CD4-positive, alpha-beta memory T cell (primary cell): Measurements from ENCODE around the gene BTBD18. TPM values are rescaled to one million over a fixed set of nuclear protein-coding genes. Genes with fewer than 3 reads are reported as not detected.

Source experiments
- CTCF ChIA-PET: fragments of 350-600 bp; sonication (Branson Sonifier 250); formaldehyde crosslinking; loops from one replicate; lab custom pipeline; 2021; ENCODE audit warnings: inconsistent platforms; ENCODE audit not compliant: partially characterized antibody; lab: Charles Lee
- POLR2A ChIA-PET: fragments of 350-600 bp; sonication (Branson Sonifier 250); formaldehyde crosslinking; loops from one replicate; lab custom pipeline; 2021; ENCODE audit not compliant: partially characterized antibody; lab: Charles Lee
- DNase-seq, 5 donors: peaks; one replicate each; pipeline versions ENCODE4 v3.0.0 to v3.0.0-alpha.2; 2020 to 2022; ENCODE audit warnings: mixed read lengths in 1 of 5
- H3K27ac ChIP-seq: one replicate; pipeline ENCODE4 v1.7.0; 2013; ENCODE audit warnings: low read depth, low read length
- H3K27me3 ChIP-seq: 2 replicates; pipeline ENCODE4 v1.7.0; 2013; ENCODE audit warnings: mild to moderate bottlenecking, low read length, moderate library complexity; ENCODE audit not compliant: insufficient read depth
- H3K36me3 ChIP-seq: 2 replicates; pipeline ENCODE4 v1.7.0; 2013; ENCODE audit warnings: mild to moderate bottlenecking, low read length, moderate library complexity; ENCODE audit not compliant: insufficient read depth
- H3K4me1 ChIP-seq: 2 replicates; pipeline ENCODE4 v1.7.0; 2013; ENCODE audit warnings: mild to moderate bottlenecking, low read length, moderate library complexity; ENCODE audit not compliant: insufficient read depth
- H3K4me3 ChIP-seq, 2 donors: one replicate each; pipeline ENCODE4 v1.7.0; 2013; ENCODE audit warnings: low read length in 2 of 2, mild to moderate bottlenecking in 1 of 2
- H3K9me3 ChIP-seq, 2 donors: one replicate each; pipeline ENCODE4 v1.7.0; 2013; ENCODE audit warnings: low read length in 2 of 2, control low read depth in 1 of 2; ENCODE audit not compliant: control insufficient read depth in 1 of 2
- H3K27ac Mint-ChIP-seq, 7 donors: one replicate each; pipeline ENCODE4 v1.8.0; 2020 to 2021; ENCODE audit warnings: mixed read lengths in 7 of 7, mild to moderate bottlenecking in 6 of 7, inconsistent platforms in 3 of 7, moderate library complexity in 3 of 7
- H3K27me3 Mint-ChIP-seq, 2 donors: one replicate each; pipeline ENCODE4 v1.8.0; 2020 to 2021; ENCODE audit warnings: mixed read lengths in 2 of 2
- H3K36me3 Mint-ChIP-seq, 2 donors: one replicate each; pipeline ENCODE4 v1.8.0; 2020 to 2021; ENCODE audit warnings: mixed read lengths in 2 of 2, inconsistent platforms in 1 of 2, mild to moderate bottlenecking in 1 of 2
- H3K4me1 Mint-ChIP-seq, 4 donors: one replicate each; pipeline ENCODE4 v1.8.0; 2020 to 2021; ENCODE audit warnings: mixed read lengths in 4 of 4, mild to moderate bottlenecking in 1 of 4
- H3K4me3 Mint-ChIP-seq, 8 donors: one replicate each; pipeline ENCODE4 v1.8.0; 2020 to 2021; ENCODE audit warnings: mixed read lengths in 8 of 8, mild to moderate bottlenecking in 7 of 8, moderate library complexity in 6 of 8, inconsistent platforms in 3 of 8
- H3K9me3 Mint-ChIP-seq, 8 donors: one replicate each; pipeline ENCODE4 v1.8.0; 2020 to 2021; ENCODE audit warnings: mixed read lengths in 8 of 8, mild to moderate bottlenecking in 5 of 8, inconsistent platforms in 3 of 8, moderate library complexity in 1 of 8
- intact Hi-C: fragments of 100-400 bp; cut with micrococcal nuclease; formaldehyde crosslinking; loops from one replicate; pipeline ENCODE4 v1.15.1; 2023
- polyA plus RNA-seq, 2 donors: library from polyadenylated mRNA; unstranded; fragments of 300-500 nt; fragmentation: Illumina TruSeq; gene quantifications; one replicate each; pipeline ENCODE4 v1.2.3, GENCODE V29; 2021
- total RNA-seq, 2 experiments: library from RNA; stranded (reverse); gene quantifications; one replicate each; pipeline ENCODE4 v1.2.3, GENCODE V29; 2021

BTBD18 gene, protein sequence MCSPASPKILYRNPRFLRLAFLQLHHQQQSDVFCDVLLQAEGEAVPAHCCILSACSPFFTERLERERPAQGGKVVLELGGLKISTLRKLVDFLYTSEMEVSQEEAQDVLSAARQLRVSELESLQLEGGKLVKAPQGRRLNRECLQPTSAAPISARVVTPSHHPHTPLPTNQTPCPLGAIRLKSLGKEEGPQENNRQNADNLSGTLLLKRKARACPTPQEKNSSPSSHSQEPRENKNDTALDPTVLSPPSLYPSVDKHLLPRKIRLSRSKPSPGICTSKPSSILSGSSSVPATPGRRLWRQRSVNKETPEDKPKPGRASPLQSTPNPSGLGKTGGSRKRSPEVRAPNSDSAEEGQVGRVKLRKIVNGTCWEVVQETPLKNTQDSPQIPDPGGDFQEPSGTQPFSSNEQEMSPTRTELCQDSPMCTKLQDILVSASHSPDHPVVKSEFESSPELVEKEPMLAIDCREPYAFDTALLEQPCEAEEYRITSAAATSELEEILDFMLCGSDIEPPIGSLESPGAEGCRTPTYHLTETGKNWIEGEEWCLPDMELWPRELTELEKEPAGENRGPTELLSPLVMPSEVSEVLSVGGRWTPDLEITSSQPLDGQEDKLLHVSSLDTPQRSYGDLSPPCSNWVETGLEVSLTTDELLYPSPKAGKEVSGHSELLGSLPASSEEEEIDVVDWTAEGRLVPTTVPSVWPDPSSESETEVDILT
- total RNA-seq (not detected), polyA plus RNA-seq (under 1 TPM; 0.34 to 0.44 TPM)

DNA sequence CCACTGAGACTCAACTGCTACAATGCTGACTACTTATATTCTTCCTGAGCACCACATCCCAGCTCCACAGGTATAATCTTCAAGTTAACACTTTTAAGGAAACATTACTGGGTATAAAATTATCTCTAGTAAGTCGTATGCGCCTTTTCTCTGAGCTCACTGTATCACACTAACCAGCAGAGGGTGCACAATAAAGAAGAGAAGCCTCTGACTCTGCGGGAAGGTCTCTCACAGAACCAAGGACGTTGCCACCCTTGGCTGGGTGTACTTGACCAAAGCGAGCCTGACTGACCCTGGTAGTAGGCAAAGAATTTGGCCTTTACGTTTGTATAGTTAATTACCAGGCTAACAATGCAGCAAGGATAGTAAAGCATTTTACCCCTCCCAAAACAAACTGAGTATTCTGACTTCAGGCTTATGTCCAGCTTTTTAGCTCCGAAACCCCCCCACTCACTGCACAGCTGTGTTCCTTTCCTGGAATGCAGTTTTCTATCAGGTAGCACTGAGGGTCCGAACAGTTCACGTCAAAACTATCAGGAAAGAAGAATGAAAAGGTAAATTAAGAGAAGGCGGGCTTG, at the start of gene BTBD18:
Gene BTBD18 (minus strand): TSS at position 144 of the 578 bp plus-strand sequence. CDS start 631 bp downstream, outside the sequence.
- H3K27ac ChIP-seq, result no peak within 1 kb of the TSS
- H3K4me1 Mint-ChIP-seq, result peaks cover 0 to 10% (median 8%) of the 10 kb centered on the region in 4 donors
- no peak within 1 kb of the TSS for H3K4me3 ChIP-seq
- H3K4me1 ChIP-seq, result no peaks in the 10 kb centered on the region
- H3K27me3 Mint-ChIP-seq, result no peaks in the 10 kb centered on the region
- no peaks in the 10 kb centered on the region for H3K27me3 ChIP-seq
- POLR2A ChIA-PET, result interaction anchor here (0.6 to 1.7 kb wide), 4 partner anchors 10 to 49 kb away, joined by 3 to 14 read pairs (median 5); partner anchors contain the start of genes MED19, SELENOH and TMX2
- intact Hi-C loops, result loop anchor here (1.0 kb wide), 1 partner anchor 49 kb away; no protein-coding TSS in a partner anchor
- peaks cover 5 to 15% of the 10 kb centered on the region in 2 donors for H3K36me3 Mint-ChIP-seq
- CTCF ChIA-PET, result interaction anchor here (0.7 to 13.0 kb wide), 4 partner anchors 34 to 55 kb away, joined by 3 to 143 read pairs (median 4); no protein-coding TSS in a partner anchor
- H3K27ac Mint-ChIP-seq, result peak within 1 kb of the TSS in 2 of 7 donors; percentile 19 to 80
- DNase-seq, result peak in 2 of 5 donors; percentile 1 to 15
- H3K4me3 Mint-ChIP-seq, result no peak within 1 kb of the TSS
- H3K36me3 ChIP-seq, result no peaks in the 10 kb centered on the region
- no peaks in the 10 kb centered on the region for H3K9me3 ChIP-seq
- no peaks in the 10 kb centered on the region for H3K9me3 Mint-ChIP-seq

DNA sequence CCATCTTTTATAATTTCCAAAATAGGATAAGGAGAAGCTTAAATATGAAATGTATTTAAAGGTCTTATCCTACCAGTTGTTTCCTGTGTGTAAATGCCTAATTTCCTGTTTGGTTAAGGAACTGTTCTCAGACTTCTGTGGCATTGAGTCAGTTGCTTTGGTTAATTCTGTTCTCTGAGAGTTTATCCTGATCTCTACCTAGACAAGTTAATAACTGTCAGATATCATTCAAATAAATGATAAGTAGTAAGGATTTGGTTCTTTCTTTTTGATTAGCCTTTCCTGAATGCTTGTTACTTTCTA, 49.5 kb upstream of the BTBD18 start:
- Mint-ChIP-seq H3K4me1 (peaks cover 10 to 29% (median 21%) of the 10 kb centered on the region in 4 donors), H3K4me3 (no peak overlapping the region), H3K27me3 (no peaks in the 10 kb centered on the region), H3K27ac (peak overlapping the region; percentile 65 to 94 (median 89)), H3K9me3 (peaks cover 0 to 1% (median 0%) of the 10 kb centered on the region in 8 donors), H3K36me3 (peaks cover 20 to 28% of the 10 kb centered on the region in 2 donors)
- CTCF ChIA-PET, result interaction anchor here (0.6 to 6.1 kb wide), 66 partner anchors 8 to 831 kb away, joined by 3 to 143 read pairs (median 5); partner anchors contain the start of genes BTBD18, MED19, SELENOH and TMX2
- H3K4me3 ChIP-seq, result no peak overlapping the region
- H3K4me1 ChIP-seq, result peaks cover 27% of the 10 kb centered on the region
- DNase-seq, result no peak
- H3K27ac ChIP-seq, result peak overlapping the region; percentile 24
- POLR2A ChIA-PET, result interaction anchor here (0.5 to 2.9 kb wide), 10 partner anchors 40 to 723 kb away, joined by 3 to 21 read pairs (median 5); partner anchors contain the start of genes BTBD18, SELENOH and UBE2L6
- H3K36me3 ChIP-seq, result peaks cover 5% of the 10 kb centered on the region
- H3K27me3 ChIP-seq, result no peaks in the 10 kb centered on the region
- H3K9me3 ChIP-seq, result no peaks in the 10 kb centered on the region
- intact Hi-C loops, result loop anchor here (5.0 kb wide), 1 partner anchor 454 kb away; no protein-coding TSS in a partner anchor

DNA sequence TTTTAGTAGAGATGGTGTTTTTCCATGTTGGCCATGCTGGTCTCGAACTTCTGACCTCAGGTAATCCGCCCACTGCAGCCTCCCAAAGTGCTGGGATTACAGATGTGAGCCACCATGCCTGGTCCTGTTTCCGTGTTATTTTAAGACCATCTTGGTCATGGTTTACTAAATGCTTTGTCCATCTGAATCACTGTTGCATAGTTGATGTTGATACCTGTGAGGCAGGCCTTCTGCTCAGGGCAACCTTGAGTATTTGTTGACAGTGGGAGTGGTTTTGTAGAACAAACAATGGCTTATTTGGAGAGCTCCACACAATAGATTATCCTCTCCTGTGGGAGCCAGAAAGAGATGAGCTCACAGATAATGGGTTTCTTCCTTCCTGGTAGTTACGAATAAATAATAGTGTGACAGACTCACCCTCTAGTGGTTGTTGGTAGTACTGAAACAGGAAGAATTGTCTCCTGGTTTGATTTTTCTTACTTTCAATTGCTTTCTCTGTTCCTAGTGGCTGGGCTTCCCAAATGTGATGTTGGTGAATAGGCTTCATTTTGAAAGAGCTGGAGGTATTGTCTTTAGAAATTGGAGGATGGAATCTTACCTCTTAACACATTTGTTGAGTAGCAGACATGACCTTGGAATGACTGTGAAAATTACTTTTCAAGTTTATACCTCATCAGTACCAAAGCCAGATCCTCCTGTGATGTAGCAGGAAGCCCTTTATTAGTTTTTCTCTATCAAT, 49.0 kb upstream of the BTBD18 start:
- peaks cover 19 to 25% of the 10 kb centered on the region in 2 donors for H3K36me3 Mint-ChIP-seq
- no peaks in the 10 kb centered on the region for H3K27me3 Mint-ChIP-seq
- Histone ChIP-seq H3K27me3 (no peaks in the 10 kb centered on the region), H3K4me1 (peaks cover 27% of the 10 kb centered on the region), H3K9me3 (no peaks in the 10 kb centered on the region), H3K4me3 (no peak overlapping the region), H3K27ac (peak overlapping the region; percentile 24), H3K36me3 (peaks cover 2% of the 10 kb centered on the region)
- CTCF ChIA-PET, result interaction anchor here (0.6 to 6.1 kb wide), 72 partner anchors 9 to 832 kb away, joined by 3 to 143 read pairs (median 5); partner anchors contain the start of genes BTBD18, MED19, SELENOH and TMX2
- H3K4me1 Mint-ChIP-seq, result peaks cover 10 to 29% (median 21%) of the 10 kb centered on the region in 4 donors
- H3K27ac Mint-ChIP-seq, result peak overlapping the region; percentile 65 to 94 (median 89)
- peak in 4 of 5 donors; percentile 57 to 65 (median 64) for DNase-seq
- H3K4me3 Mint-ChIP-seq, result peak overlapping the region in 6 of 8 donors; percentile 7 to 69 (median 22)
- POLR2A ChIA-PET, result interaction anchor here (0.5 to 2.9 kb wide), 12 partner anchors 22 to 724 kb away, joined by 3 to 21 read pairs (median 5); partner anchors contain the start of genes BTBD18, MED19, SELENOH and TMX2
- intact Hi-C loops, result loop anchor here (1.0 to 5.0 kb wide), 12 partner anchors 8 to 724 kb away; partner anchors contain the start of genes BTBD18, CLP1, MED19 and SELENOH
- H3K9me3 Mint-ChIP-seq, result peaks cover 0 to 1% (median 0%) of the 10 kb centered on the region in 8 donors

DNA sequence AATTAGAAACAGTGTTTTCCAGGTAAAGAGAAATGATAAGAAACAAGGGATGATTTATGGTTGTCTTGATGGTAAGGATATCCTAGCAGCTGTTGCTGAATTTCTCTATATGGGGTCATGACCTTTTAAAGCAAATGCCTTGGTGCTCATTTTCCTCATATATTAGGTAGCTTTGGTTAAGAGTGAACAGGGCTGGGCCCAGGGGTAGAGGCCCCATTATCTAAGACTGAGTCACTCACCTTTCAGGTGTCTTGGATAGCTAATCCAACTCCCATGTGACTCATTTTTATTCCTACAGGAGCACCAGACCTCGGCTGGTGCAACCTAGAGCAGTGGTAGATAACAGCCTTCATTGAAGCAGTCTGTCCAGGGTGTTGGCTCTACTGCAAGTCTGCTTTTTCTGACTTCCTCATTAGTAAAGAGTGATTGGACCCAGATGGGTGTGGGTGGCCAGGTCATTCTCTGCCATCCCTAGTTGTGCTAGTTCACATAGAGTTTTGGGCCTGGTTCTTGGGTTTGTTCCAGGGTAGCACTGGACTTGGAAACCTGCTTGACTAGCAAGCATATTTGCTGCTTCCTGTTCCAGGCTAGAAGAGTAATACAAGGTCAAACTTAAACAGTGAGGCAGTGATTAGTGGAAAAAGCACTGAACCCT, 47.4 kb upstream of the BTBD18 start:
- DNase-seq, result no peak
- Histone ChIP-seq H3K27me3 (no peaks in the 10 kb centered on the region), H3K36me3 (no peaks in the 10 kb centered on the region), H3K4me3 (no peak overlapping the region), H3K9me3 (no peaks in the 10 kb centered on the region), H3K27ac (no peak overlapping the region), H3K4me1 (peaks cover 30% of the 10 kb centered on the region)
- intact Hi-C loops, result loop anchor here (1.0 kb wide), 1 partner anchor 268 kb away; no protein-coding TSS in a partner anchor
- Mint-ChIP-seq H3K4me3 (no peak overlapping the region), H3K27me3 (no peaks in the 10 kb centered on the region), H3K36me3 (peaks cover 14 to 21% of the 10 kb centered on the region in 2 donors), H3K9me3 (peaks cover 0 to 1% (median 0%) of the 10 kb centered on the region in 8 donors), H3K4me1 (peaks cover 13 to 37% (median 24%) of the 10 kb centered on the region in 4 donors), H3K27ac (peak overlapping the region; percentile 25 to 90 (median 84))
- ChIA-PET CTCF (interaction anchor here (0.6 to 6.1 kb wide), 16 partner anchors 18 to 770 kb away, joined by 3 to 143 read pairs (median 20); partner anchors contain the start of genes BTBD18, MED19, SELENOH and TMX2), POLR2A (interaction anchor here (0.6 to 2.9 kb wide), 2 partner anchors 57 to 115 kb away, joined by 3 to 21 read pairs; partner anchors contain the start of gene SELENOH)

DNA sequence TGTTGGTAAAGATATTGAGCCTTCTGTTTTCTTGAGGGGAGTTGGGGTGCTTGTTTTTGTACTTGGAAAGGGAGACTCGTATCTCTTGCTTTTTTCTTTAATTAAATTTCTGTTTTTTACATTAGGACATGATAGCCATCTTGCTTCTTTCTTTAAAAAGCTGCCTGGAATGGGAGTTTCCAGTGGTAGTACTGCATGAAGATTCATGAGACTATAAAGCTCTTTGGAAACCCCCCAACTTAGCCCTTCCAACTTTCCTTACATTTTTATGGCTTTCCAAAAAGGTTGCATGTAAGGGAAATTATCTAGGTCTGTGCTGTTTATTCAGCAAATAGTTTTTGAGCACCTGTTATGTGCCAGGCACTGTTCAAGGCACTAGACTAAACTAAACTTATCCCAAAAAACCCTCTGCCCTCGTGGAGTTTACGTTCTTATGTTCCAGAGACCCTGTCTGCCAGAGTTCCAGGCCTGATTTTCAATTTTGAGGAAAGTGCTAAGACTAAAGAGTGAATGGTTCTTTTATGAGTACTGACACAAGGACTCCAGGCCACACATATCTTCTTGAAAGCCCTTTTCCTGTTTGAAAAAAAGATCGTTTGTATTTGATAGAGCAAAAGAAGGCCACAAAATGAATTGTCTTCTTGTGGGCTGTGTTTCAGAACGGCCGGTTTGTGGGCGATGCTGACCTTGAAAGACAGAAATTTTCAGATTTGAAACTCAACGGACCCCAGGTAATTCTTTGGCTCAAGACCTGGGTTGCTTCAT, 41.9 kb upstream of the BTBD18 start:
- H3K4me1 ChIP-seq, result peaks cover 36% of the 10 kb centered on the region
- CTCF ChIA-PET, result interaction anchor here (0.8 to 2.8 kb wide), 4 partner anchors 8 to 226 kb away, joined by 3 to 20 read pairs (median 5); partner anchors contain the start of gene UBE2L6

More for the DNA sequence above, 41.9 kb upstream of the BTBD18 start:
- Mint-ChIP-seq H3K4me1 (peaks cover 23 to 41% (median 33%) of the 10 kb centered on the region in 4 donors), H3K9me3 (peaks cover 0 to 1% (median 0%) of the 10 kb centered on the region in 8 donors), H3K27ac (peak overlapping the region; percentile 84 to 99 (median 97)), H3K36me3 (peaks cover 6 to 11% of the 10 kb centered on the region in 2 donors), H3K27me3 (no peaks in the 10 kb centered on the region), H3K4me3 (peak overlapping the region; percentile 60 to 87 (median 76))
- H3K9me3 ChIP-seq, result no peaks in the 10 kb centered on the region
- no peaks in the 10 kb centered on the region for H3K27me3 ChIP-seq
- no peak for DNase-seq
- intact Hi-C loops, result loop anchor here (2.0 to 5.0 kb wide), 4 partner anchors 127 to 1349 kb away; partner anchors contain the start of genes FAM111A and ZFP91
- H3K36me3 ChIP-seq, result no peaks in the 10 kb centered on the region
- H3K27ac ChIP-seq, result peak overlapping the region; percentile 61
- POLR2A ChIA-PET, result interaction anchor here (1.0 to 4.0 kb wide), 3 partner anchors 48 to 127 kb away, joined by 3 to 20 read pairs (median 3); partner anchors contain the start of gene SELENOH
- no peak overlapping the region for H3K4me3 ChIP-seq
